NCI-H128 (cell line): Measurements from ENCODE around the gene LCOR.
"Not testable (repeated sequence)": the region's sequence is repeated elsewhere in the genome, so short reads cannot be mapped to it uniquely, and the experiment has no call there.

Source experiments
- DNase-seq: peaks from one replicate; lab custom pipeline; 2025; ENCODE audit not compliant: unreplicated experiment; lab: John Stamatoyannopoulos, UW

LCOR gene

DNA sequence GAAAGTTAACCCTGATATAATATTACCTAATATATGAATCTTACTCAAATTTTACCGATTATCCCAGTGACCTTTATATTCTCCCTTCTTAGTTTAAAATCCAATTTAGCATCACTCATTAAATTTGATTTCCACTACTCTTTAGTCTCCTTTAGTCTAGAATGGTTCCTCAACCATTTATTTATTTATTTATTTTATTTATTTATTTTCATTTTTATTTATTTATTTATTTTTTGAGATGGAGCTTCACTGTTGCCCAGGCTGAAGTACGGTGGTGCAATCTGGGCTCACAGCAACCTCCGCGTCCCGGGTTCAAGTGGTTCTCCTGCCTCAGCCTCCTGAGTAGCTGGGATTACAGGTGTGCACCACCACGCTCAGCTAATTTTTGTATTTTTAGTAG lies 92.8 kb downstream of the LCOR start:
- DNase-seq = no peak

DNA sequence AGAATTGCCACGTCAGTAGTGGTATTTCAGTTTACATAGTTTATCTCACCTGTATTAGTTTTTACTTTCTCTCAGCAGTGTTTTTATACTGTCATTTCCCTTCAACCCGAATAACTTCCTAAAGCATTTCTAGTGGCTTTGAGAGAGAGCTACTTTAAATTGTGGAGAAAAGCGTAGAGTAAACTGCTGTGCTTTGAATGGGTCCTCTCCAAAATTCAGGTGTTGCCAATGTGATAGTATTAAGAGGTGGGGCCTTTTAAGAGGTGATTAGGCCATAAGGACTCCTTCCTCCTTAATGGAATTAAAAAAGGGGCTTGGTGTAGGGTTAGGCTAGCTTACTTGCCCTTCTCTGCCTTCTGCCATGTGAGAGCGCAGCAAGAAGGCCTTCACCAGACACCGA lies 98.4 kb downstream of the LCOR start:
- no peak for DNase-seq

- no peak for DNase-seq
Observed at GRCh38 chr10:96935148-96935547, 103.0 kb downstream of the LCOR start.

GRCh38 chr10:96935810-96936209 lies 103.7 kb downstream of the LCOR start:
- DNase-seq = no peak

DNA sequence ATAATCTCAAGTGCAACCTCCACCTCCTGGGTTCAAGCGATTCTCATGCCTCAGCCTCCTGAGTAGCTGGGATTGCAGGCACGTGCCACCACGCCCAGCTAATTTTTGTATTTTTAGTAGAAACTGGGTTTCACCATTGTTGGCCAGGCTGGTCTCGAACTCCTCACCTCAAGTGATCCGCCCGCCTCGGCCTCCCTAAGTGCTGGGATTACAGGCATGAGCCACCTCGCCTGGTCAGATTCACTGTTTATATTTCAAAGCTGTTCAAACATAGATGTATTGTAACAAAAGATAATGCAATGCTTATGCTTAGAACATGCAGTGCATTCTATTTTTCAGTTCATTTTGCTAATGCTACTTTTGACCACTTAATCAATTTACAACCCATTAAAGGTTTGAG lies 111.1 kb downstream of the LCOR start:
- DNase-seq = not testable (repeated sequence)

DNA sequence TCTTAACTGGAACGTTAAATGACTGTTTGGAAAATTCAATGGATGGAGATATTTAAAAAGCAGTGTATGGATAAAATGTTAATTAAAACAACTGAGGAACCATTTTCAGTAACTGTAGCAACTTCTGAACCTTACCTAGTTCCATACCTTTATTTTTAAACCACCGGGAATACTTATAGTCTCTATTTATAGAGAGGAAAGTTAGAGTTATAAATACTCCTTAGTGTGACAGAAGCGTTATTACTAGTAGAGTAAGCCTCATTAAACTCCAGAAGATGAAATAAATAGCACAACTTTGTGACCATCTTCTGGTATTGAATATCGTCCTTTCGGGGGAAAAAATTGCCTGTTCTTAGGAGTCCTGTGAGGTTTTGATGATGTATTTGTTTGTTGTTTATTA lies 114.9 kb downstream of the LCOR start:
- DNase-seq = no peak

GRCh38 chr10:96949039-96949683 lies 117.1 kb downstream of the LCOR start:
- no peak for DNase-seq

GRCh38 chr10:96951954-96952353 lies 119.9 kb downstream of the LCOR start:
- no peak for DNase-seq

- no peak for DNase-seq
Observed at GRCh38 chr10:96955794-96956193, 123.7 kb downstream of the LCOR start.

- no peak for DNase-seq
Observed at GRCh38 chr10:96958071-96958470, 126.0 kb downstream of the LCOR start.

- DNase-seq = no peak
Observed at GRCh38 chr10:96959733-96960132, 127.6 kb downstream of the LCOR start.

GRCh38 chr10:96960872-96961271 lies 128.8 kb downstream of the LCOR start:
- DNase-seq = no peak

DNA sequence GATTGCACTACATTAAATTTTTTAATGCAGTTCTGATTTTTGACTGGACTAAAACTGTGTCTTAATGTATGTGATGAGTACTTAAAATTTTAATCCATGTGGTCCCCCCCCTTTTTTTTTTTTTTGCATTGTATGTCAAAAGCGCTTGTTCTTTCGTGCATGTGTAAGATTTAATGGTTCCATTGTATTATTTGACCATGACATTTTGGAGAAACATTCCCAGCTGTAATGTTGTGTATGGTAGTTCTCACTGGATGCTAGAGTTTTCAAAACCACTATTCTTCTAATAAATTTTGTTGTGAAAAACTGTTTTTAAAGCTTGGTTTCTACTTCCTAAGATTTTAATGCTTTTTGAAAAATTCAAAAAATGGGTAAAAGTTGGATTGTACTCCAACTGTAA lies 132.0 kb downstream of the LCOR start:
- no peak for DNase-seq

GRCh38 chr10:96967847-96968246 lies 135.7 kb downstream of the LCOR start:
- DNase-seq = no peak

DNA sequence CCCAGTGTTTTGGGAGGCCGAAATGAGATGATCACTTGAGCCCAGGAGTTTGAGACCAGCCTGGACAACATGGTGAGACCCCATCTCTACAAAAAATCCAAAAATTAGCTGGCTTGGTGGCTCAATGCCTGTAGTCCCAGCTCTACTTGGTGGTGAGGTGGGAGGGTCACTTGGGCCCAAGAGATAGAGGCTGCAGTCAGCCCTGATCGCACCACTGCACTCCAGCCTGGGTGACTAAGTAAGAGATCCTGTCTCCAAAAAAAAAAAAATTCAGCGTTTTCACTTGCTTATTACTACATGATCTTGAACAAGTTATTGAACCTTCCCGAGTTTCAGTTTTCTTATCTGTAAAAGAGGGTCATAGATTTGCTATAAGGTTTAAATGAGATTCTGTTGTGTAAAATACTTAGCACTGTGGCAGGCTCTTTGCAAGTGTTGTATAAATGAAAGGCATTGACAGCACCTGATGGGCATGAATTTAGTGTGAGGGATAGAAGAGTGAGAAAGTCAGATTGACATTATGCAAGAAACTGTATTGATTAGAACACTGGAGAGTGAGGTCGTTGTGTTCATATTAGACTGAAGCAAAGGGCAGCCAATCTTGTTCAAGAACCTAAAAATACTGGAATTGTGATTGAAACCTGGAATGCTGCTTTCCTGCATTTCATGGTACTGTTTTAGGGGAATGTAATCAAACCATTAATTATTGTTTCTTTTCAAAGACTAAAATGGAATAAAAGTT lies 136.8 kb downstream of the LCOR start:
- DNase-seq = no peak

DNA sequence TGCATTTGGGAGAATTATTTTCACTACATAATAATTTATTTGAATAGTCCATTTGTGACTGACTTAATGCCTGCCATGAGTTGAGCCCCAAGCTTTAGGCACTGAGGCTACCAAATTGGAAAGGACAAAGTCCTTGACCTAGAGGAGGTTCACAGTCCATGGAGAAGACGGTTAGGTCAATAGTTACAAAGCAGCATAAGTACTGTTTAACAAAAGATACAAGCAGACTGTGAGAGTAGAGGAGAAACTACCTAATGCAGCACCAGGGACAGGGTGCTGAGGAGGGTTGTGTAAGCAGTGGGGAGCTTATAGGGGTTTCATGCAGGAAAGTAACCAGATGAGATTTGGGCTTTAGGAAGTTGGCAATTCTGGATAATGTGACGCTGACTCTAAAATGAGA lies 139.2 kb downstream of the LCOR start:
- DNase-seq = no peak

- DNase-seq = no peak
Observed at GRCh38 chr10:96972264-96972663, 140.2 kb downstream of the LCOR start.

DNA sequence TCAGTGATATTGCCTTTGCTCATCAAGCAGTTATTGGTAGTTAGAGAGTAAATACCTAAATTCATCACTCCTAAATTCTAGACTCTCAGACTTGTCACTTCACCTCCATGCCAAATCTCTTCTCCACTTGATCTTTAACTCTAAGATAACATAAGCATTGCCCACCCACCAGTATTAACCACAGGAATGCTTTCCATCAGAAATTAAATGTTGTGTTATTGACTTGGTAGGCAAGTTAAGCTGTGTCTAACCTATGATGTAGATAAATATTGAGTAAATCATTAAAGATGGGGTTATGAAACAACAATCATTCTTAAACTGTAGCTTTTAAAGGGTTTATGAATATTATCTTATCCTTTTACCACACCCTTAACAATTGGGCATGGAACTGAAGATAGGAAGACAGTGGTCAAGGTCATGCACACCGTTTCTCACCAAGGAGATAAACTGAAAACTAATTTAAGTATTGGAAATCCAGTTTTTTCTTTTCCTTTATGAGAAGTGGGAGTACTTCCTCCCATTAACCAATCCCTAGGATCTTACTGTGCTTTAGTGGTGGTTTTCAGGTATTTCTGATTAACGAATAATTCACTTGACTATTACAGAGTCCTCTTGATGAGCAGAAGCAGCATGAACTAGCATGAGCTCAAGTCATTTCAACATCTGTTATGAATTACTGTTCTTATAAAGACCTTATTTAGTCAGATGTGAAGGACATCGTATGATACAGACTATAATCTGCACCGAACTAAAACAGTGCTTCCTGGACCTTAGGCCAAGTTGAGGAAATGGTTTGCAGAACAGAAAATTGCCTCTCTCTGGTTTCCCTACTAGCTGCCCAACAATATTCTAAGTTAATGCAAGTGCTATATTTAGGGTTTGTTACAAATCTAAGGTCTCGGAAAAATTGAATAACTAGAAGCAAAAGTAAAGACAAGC lies 142.0 kb downstream of the LCOR start:
- no peak for DNase-seq

- DNase-seq = no peak
Observed at GRCh38 chr10:96975136-96975535, 143.0 kb downstream of the LCOR start.

- no peak for DNase-seq
Observed at GRCh38 chr10:96978621-96979154, 146.6 kb downstream of the LCOR start.

DNA sequence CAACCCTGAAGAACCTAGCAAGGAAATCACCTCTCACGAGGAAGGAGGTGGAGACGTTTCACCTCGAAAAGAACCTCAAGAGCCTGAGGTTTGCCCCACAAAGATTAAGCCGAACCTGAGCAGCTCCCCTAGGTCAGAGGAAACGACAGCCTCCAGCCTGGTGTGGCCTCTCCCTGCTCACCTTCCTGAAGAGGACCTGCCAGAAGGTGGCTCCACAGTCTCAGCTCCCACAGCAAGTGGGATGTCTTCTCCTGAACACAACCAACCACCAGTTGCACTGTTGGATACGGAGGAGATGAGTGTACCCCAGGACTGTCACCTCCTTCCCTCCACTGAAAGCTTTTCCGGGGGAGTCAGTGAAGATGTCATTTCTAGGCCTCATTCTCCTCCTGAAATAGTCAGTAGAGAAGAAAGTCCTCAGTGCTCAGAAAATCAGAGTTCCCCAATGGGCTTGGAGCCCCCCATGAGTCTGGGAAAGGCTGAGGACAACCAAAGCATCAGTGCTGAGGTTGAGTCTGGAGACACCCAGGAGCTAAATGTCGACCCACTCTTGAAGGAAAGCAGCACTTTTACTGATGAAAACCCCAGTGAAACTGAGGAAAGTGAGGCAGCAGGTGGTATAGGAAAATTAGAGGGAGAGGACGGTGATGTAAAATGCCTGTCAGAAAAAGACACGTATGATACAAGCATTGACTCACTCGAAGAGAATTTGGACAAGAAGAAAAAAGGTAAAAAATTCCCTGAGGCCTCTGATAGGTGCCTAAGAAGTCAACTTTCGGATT lies 150.2 kb downstream of the LCOR start:
- no peak for DNase-seq
